NB4 (cell line): ENCODE data around the gene FRMD6.
A peak's percentile ranks its signal among the peaks of the same experiment; 100 is the strongest.

Source experiments
- DNase-seq: peaks from one replicate; pipeline ENCODE4 v3.0.0; 2010; ENCODE audit warnings: low read depth
- H3K4me3 ChIP-seq: one replicate; pipeline ENCODE4 v1.5.1; 2011; ENCODE audit warnings: mild to moderate bottlenecking, low read depth, low read length, moderate library complexity
- MYC ChIP-seq: IDR thresholded peaks from 2 replicates; pipeline ENCODE4 v1.6.1; 2011; ENCODE audit warnings: low read depth, low read length
- POLR2A ChIP-seq: IDR thresholded peaks from 2 replicates; pipeline ENCODE4 v1.6.1; 2011; ENCODE audit warnings: mild to moderate bottlenecking; ENCODE audit not compliant: insufficient read length; ENCODE audit errors: extremely low read depth
- TF ChIP-seq, protein P1 (sequence below): IDR thresholded peaks from one replicate; pipeline ENCODE4 v1.5.1; 2012; ENCODE audit warnings: low read depth, low read length
- TF ChIP-seq, protein P2 (sequence below): IDR thresholded peaks from 2 replicates; pipeline ENCODE4 v1.6.1; 2011; ENCODE audit warnings: low read depth, low read length

Gene FRMD6

DNA sequence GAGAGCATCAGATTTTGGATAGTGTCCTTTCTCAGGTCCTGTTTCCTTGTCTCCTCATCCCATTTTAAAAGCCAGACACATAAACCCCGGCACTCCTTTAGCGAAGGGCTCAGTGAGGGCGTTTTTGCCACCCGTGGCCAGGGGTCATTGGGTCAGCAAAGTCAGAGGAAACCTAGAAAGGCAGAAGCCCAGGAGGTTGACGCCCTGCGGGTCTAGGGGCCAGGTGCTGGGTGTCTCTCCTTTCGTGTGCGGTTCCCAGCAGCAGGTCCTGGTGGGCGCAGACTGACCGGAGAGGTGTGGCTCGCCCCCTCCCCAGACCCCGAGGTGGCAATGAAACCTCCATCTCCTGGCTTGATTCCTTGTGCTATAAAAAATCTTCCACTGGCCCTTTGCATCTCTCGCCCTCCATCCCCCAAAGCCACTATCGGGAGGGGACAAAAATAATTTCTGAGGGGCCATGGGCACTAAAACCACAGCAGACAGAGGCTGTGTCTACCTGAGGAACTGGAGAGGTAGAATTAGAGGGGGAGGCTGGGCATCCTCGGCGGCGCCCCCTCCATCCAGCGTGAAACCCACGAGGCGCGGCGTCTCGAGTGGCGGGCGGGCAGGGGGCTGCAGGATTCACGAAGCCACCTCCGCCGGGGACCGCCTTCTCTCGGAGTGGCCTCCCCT, 858 bp upstream of the FRMD6 start:
- peak; percentile 1 for DNase-seq
- H3K4me3 ChIP-seq: peak overlapping the region; percentile 61
- TF ChIP-seq, protein P1, sequence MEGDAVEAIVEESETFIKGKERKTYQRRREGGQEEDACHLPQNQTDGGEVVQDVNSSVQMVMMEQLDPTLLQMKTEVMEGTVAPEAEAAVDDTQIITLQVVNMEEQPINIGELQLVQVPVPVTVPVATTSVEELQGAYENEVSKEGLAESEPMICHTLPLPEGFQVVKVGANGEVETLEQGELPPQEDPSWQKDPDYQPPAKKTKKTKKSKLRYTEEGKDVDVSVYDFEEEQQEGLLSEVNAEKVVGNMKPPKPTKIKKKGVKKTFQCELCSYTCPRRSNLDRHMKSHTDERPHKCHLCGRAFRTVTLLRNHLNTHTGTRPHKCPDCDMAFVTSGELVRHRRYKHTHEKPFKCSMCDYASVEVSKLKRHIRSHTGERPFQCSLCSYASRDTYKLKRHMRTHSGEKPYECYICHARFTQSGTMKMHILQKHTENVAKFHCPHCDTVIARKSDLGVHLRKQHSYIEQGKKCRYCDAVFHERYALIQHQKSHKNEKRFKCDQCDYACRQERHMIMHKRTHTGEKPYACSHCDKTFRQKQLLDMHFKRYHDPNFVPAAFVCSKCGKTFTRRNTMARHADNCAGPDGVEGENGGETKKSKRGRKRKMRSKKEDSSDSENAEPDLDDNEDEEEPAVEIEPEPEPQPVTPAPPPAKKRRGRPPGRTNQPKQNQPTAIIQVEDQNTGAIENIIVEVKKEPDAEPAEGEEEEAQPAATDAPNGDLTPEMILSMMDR: no peak
- TF ChIP-seq, protein P2, sequence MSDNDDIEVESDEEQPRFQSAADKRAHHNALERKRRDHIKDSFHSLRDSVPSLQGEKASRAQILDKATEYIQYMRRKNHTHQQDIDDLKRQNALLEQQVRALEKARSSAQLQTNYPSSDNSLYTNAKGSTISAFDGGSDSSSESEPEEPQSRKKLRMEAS: no peak
- no peak; the same call in 1 of the 2 replicates for TF ChIP-seq MYC
- no peak for TF ChIP-seq POLR2A

DNA sequence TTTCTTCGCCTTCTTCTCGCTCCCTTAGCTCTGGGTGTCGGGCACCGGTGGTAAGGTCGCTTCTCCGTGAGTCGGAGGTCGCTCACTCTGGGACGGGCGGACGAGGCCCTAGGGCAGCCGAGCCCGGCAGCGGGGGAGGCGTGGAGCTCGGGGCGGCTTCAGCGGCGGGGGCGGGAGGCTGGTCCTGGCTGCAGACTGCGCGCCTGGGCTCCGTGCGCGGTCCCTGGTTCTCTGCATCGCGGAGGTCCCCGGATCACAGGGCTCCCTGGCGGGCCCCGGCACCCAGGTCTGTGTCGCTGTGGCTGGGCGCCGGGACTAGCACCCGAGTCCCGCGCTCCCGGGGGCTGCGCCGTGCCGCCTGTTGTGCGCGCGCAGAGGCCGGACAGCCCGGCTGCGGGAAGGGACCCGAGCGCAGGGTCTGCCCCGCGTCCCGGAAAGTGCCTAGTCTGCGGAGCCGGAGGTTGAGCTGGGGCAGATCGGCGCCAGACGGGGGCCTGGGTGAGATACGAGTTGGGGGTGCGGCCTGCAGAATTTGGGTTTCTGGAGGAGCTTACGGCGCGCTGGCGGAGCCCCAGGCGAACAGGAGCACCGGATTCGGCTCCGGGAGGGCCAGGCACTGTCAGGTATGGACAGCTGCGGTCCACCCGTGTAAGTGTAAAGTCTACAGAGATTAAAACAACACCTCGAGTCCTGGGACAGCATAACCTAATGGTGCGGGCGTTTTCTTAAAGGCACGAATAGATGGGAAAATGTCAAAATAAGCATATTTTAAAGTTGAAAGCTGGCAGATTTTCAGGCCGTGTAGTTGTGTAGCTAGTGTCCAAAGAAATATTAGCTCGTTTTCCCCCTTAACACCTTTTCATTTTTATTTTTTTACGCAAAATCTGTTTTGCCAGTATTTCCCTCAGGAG, 713 bp downstream of the FRMD6 start:
- TF ChIP-seq, protein P2: no peak
- TF ChIP-seq MYC (no peak), POLR2A (no peak)
- TF ChIP-seq, protein P1: no peak
- no peak overlapping the region for H3K4me3 ChIP-seq
- DNase-seq: no peak

DNA sequence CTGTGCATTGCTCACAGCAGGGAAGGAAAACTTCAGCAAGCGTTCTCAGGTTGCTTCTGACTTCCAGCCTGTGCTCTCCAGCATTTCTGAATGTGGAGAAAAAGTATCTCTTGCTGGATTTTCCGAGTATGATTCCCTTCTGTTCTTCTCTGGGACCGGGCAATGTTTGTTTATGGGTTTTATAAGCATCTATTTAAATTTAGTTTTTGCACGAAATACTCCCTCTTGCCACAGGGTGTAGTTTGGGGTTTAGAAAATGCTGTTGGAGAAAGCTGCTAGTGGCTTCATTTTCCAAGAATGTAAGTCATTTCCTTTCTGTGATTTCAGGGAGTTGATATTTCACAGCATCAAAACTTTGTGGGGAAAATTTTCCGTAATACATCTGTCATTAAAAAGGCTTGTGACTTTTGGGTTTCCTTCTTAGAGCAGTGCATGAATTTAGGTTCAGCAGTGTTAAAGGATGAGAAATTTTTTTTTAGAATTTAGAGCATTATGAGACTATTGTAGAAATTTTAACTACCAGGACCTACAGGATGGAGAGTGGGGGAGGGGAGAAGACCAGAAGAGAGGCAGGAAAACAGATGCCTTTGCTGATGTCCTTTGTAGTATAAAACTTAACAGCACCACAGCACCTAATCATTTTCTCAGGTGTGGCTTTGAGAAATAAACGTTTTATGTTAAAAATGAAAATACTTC, 1.5 kb downstream of the FRMD6 start:
- DNase-seq: peak; percentile 2

DNA sequence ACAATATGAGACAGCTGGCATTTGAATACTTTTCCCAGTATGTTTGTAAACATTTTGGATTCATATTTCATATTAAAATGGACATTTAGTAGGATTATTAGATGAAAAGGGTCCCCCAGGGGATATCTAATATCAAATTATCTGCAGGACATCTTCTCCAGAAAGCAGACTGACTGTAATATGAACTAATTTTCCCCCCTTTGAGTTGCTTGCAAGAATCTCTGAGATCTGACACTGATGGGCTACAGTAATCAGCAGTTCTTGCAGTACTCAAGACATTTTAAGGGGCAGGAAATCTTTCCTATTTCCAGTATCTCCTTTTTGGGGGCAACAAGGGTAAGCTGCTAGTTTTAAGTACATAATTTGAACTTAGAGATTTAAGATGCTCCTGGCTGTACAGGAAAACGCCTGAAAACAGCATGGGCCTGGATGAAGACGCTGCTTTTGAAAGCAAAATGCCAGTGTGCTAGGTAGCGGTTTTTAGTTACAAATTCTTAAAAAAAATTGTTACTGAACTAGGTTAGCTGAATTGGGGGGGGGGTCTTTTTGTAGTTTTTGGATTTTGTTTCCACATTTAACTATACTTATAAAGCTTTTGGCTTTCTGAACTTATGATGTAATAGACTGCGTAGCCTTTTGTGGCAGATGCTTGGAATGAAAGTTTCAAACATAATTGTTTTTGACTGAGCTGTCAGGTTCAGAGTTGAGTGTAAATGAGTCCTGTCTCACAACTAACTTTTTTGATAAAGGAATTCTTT, 2.2 kb downstream of the FRMD6 start:
- no peak for DNase-seq
- no peak overlapping the region for H3K4me3 ChIP-seq
- TF ChIP-seq MYC (no peak), POLR2A (no peak)
- TF ChIP-seq, protein P1: no peak
- TF ChIP-seq, protein P2: no peak

More for the DNA sequence above, 1.5 kb downstream of the FRMD6 start:
- TF ChIP-seq POLR2A (no peak), MYC (no peak)
- TF ChIP-seq, protein P1: no peak
- TF ChIP-seq, protein P2: no peak
- no peak overlapping the region for H3K4me3 ChIP-seq

DNA sequence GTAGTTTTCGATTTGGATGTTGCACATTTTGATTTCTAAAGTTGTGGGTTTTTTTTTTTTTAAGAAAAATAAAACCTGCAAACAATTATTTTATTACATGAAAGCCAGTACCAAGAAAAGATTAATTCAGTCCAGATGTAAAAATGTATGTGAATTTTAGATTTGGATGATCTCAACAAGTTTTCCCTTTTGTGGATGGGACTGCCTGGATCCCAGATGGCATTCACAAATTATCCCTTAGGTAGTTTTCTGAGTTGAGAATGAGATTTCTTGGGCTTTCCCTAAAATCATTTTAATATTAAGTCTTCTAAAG, 2.8 kb downstream of the FRMD6 start:
- DNase-seq: no peak
- TF ChIP-seq MYC (no peak), POLR2A (no peak)
- TF ChIP-seq, protein P2: no peak
- TF ChIP-seq, protein P1: no peak
- H3K4me3 ChIP-seq: no peak overlapping the region
